NB4 (cell line): ENCODE results near the gene PLEK.

Experiments
- CTCF ChIP-seq: IDR thresholded peaks from one replicate; pipeline ENCODE4 v1.5.1; 2012; ENCODE audit warnings: low read depth, low read length
- MYC ChIP-seq: IDR thresholded peaks from 2 replicates; pipeline ENCODE4 v1.6.1; 2011; ENCODE audit warnings: low read depth, low read length
- POLR2A ChIP-seq: IDR thresholded peaks from 2 replicates; pipeline ENCODE4 v1.6.1; 2011; ENCODE audit warnings: mild to moderate bottlenecking; ENCODE audit not compliant: insufficient read length; ENCODE audit errors: extremely low read depth

DNA sequence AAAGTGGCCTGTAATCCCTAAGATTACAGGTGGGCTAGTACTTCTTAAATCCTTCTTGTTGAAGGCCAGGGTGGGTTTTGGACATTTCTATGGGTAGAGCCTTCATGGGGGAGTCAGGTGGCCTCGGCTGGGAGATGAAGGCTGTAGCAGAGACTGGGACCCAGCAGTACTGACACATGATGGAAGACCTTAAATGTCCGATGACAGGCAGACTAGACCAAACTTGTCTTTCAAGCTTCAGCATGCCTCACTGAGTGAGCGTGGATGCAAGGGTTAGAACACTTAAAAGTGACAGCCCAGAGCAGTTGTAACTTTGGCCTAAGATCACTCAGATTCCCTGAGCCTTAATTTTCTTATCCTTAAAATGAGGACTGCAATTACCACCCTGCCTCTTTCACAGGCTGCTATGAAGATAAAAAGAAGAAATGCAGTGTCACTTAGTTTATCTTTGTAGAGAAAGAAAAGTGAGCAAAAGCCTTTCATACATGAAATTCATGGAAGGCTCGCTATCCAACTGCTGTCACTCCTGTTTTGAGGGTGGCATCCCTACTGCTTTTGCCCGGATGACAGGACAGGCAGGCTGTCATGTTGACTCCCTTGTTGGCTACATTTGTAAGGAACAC is 19.5 kb downstream of the PLEK start:
- TF ChIP-seq CTCF (no peak), MYC (no peak), POLR2A (no peak)
